T-cell (primary cell): ENCODE results near the gene POU5F1. TPM values are rescaled to one million over a fixed set of nuclear protein-coding genes. Genes with fewer than 3 reads are reported as not detected.

ENCODE experiments used
- ATAC-seq, 4 experiments: fragments of 200-7000 bp in 3 of 4; fragments of 150-1000 bp in 1 of 4; cut with Tn5 transposase; replicated peaks in 1 of 4; 1 replicate in 3 of 4; 2 replicates in 1 of 4; pipeline ENCODE4 v1.10.0; 2021; ENCODE audit warnings: moderate library complexity in 3 of 4, mild to moderate bottlenecking in 2 of 4, moderate number of reproducible peaks in 1 of 4
- CTCF ChIA-PET, 2 donors: fragments of 300-600 bp; sonication (Branson Sonifier 250); formaldehyde crosslinking; loops; one replicate each; lab custom pipeline; 2022; ENCODE audit warnings: antibody characterized with exemption in 2 of 2; lab: Charles Lee
- POLR2A ChIA-PET, 2 donors: fragments of 300-600 bp; sonication (Branson Sonifier 250); formaldehyde crosslinking; loops; one replicate each; lab custom pipeline; 2022; ENCODE audit warnings: antibody characterized with exemption in 2 of 2; lab: Charles Lee
- DNase-seq, 35 experiments: peaks; one replicate each; pipeline versions ENCODE4 v3.0.0 to v3.0.0-alpha.2; 2013 to 2023
- H3K27ac ChIP-seq: one replicate; pipeline ENCODE4 v1.5.1; 2013; ENCODE audit warnings: low read length
- H3K27me3 ChIP-seq, 2 experiments: replicated peaks in 1 of 2; 1 replicate in 1 of 2; 2 replicates in 1 of 2; pipeline versions ENCODE4 v1.6.1 to v1.7.0; 2013; ENCODE audit warnings: low read length in 1 of 2, mixed read lengths in 1 of 2; ENCODE audit not compliant: control insufficient read depth in 2 of 2, insufficient read depth in 2 of 2; ENCODE audit errors: extremely low read depth in 1 of 2
- H3K36me3 ChIP-seq, 2 donors: 1 replicate in 1 of 2; 2 replicates in 1 of 2; pipeline versions ENCODE4 v1.6.1 to v1.7.0; 2013; ENCODE audit warnings: low read length in 1 of 2; ENCODE audit not compliant: control insufficient read depth in 2 of 2, insufficient read depth in 1 of 2; ENCODE audit errors: extremely low read depth in 1 of 2
- H3K4me1 ChIP-seq, 2 experiments: 1 replicate in 1 of 2; 2 replicates in 1 of 2; pipeline versions ENCODE4 v1.6.1 to v1.7.0; 2013; ENCODE audit warnings: low read length in 2 of 2, mixed read lengths in 1 of 2; ENCODE audit not compliant: insufficient read depth in 2 of 2, control insufficient read depth in 1 of 2; ENCODE audit errors: extremely low read depth in 1 of 2
- H3K4me3 ChIP-seq, 2 donors: 1 replicate in 1 of 2; 2 replicates in 1 of 2; pipeline versions ENCODE4 v1.5.1 to v1.7.0; 2013; ENCODE audit warnings: mild to moderate bottlenecking in 2 of 2, low read length in 1 of 2, moderate library complexity in 1 of 2; ENCODE audit not compliant: control insufficient read depth in 1 of 2; ENCODE audit errors: extremely low read depth in 1 of 2
- H3K9me3 ChIP-seq: 2 replicates; pipeline ENCODE4 v1.7.0; 2013
- H3K27ac Mint-ChIP-seq, 2 donors: one replicate each; pipeline ENCODE4 v1.8.0; 2020 to 2021; ENCODE audit warnings: mild to moderate bottlenecking in 2 of 2, mixed read lengths in 2 of 2
- H3K27me3 Mint-ChIP-seq, 2 donors: one replicate each; pipeline ENCODE4 v1.8.0; 2021 to 2022; ENCODE audit warnings: mixed read lengths in 2 of 2
- H3K36me3 Mint-ChIP-seq: one replicate; pipeline ENCODE4 v1.8.0; 2021; ENCODE audit warnings: mixed read lengths
- H3K4me1 Mint-ChIP-seq, 3 donors: one replicate each; pipeline ENCODE4 v1.8.0; 2020 to 2022; ENCODE audit warnings: mixed read lengths in 3 of 3, mild to moderate bottlenecking in 1 of 3
- H3K4me3 Mint-ChIP-seq, 3 donors: one replicate each; pipeline ENCODE4 v1.8.0; 2020 to 2022; ENCODE audit warnings: mild to moderate bottlenecking in 3 of 3, mixed read lengths in 3 of 3, moderate library complexity in 3 of 3
- H3K9me3 Mint-ChIP-seq, 3 donors: one replicate each; pipeline ENCODE4 v1.8.0; 2020 to 2022; ENCODE audit warnings: mixed read lengths in 3 of 3
- WGBS: methylation state at CpG from one replicate; pipeline ENCODE4 v1.1.5; 2013; ENCODE audit warnings: missing lambda C conversion rate; ENCODE audit not compliant: insufficient coverage; 5-methylcytosine and 5-hydroxymethylcytosine counted together
- total RNA-seq, 35 experiments: library from RNA in 6 of 35; stranded (reverse) in 6 of 35; fragments of 120-200 nt in 1 of 35; gene quantifications; one replicate each; pipeline versions ENCODE4 v1.2.1 to v1.2.4 and lab custom pipeline; 2013 to 2026

Gene POU5F1
- total RNA-seq, 5 donors from 2014 or later (not counting 1 experiment from before 2014, with no cell fraction given) = 0.61 to 3.9 (median 2.9) TPM; not detected in 1

DNA sequence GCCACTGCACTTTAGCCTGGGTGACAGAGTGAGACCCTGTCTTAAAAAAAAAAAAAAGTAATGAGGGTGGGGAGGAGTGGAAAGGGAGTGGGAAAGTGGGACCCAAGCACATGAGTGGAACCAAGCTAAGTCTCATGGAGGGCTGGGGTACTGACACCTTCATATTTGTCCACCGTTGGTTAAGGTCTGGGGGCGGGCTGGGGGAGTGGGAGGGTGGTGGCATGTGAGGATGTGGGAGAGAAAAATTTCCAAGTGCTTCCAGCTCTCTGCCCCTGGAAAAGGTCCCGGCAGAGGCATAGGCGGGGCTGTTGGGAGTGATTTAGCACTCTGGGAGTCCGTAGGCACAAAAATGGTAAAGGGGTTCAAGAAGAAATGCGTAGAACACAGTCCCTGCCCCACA is 37.7 kb downstream of the POU5F1 start:
- no peak for DNase-seq
- H3K27me3 Mint-ChIP-seq = peaks cover 5% of the 10 kb centered on the region in 2 donors
- ChIA-PET CTCF (no interaction called here), POLR2A (no interaction called here)
- ATAC-seq = no peak
- H3K27me3 ChIP-seq = peaks cover 0 to 9% of the 10 kb centered on the region in 2 experiments
- no peak overlapping the region for H3K4me3 Mint-ChIP-seq
- H3K9me3 Mint-ChIP-seq = no peaks in the 10 kb centered on the region
- no peak overlapping the region for H3K27ac Mint-ChIP-seq
- H3K4me3 ChIP-seq = no peak overlapping the region
- no peak overlapping the region for H3K27ac ChIP-seq
- WGBS = 90% methylated on average over 5 of the region's 6 CpGs
- peaks cover 5 to 9% (median 9%) of the 10 kb centered on the region in 3 donors for H3K4me1 Mint-ChIP-seq
- H3K36me3 ChIP-seq = no peaks in the 10 kb centered on the region
- no peaks in the 10 kb centered on the region for H3K36me3 Mint-ChIP-seq
- H3K9me3 ChIP-seq = no peaks in the 10 kb centered on the region
- H3K4me1 ChIP-seq = peaks cover 2 to 6% of the 10 kb centered on the region in 2 experiments

DNA sequence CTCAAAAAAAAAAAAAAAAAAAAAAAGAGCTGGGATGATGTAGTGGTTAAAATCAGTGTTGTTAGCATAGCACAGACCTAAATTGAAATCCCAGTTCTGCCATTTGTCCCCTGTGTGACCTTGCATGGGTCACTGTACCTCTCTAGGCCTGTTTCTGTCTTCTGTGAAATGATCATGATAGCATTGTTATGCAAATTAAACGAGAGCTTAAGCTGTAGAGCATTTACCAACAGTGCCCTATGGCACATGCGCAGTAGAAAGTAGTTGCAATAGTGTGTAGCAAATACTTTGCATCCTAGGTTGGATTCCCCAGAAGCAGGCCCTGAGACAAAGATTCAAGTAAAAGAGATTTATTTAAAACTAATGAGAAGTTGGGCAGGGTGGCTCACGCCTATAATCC is 38.9 kb downstream of the POU5F1 start:
- Histone ChIP-seq H3K36me3 (no peaks in the 10 kb centered on the region), H3K4me1 (peaks cover 0 to 3% of the 10 kb centered on the region in 2 experiments), H3K27me3 (peaks cover 0 to 18% of the 10 kb centered on the region in 2 experiments), H3K9me3 (no peaks in the 10 kb centered on the region), H3K27ac (no peak overlapping the region), H3K4me3 (no peak overlapping the region)
- DNase-seq = no peak
- ChIA-PET POLR2A (interaction anchor here in 1 of 2 donors (0.6 kb wide), 1 partner anchor 16 kb away, joined by 3 read pairs; no protein-coding TSS in a partner anchor), CTCF (interaction anchor here in 1 of 2 donors (0.6 to 1.6 kb wide), 3 partner anchors 235 to 1053 kb away, joined by 3 to 6 read pairs (median 3); no protein-coding TSS in a partner anchor)
- WGBS = 90% methylated on average over 2 of the region's 3 CpGs
- no peak overlapping the region for H3K27ac Mint-ChIP-seq
- no peaks in the 10 kb centered on the region for H3K9me3 Mint-ChIP-seq
- peaks cover 5 to 6% of the 10 kb centered on the region in 2 donors for H3K27me3 Mint-ChIP-seq
- ATAC-seq = no peak
- no peaks in the 10 kb centered on the region for H3K36me3 Mint-ChIP-seq
- no peak overlapping the region for H3K4me3 Mint-ChIP-seq
- H3K4me1 Mint-ChIP-seq = peaks cover 6% of the 10 kb centered on the region in 3 donors

DNA sequence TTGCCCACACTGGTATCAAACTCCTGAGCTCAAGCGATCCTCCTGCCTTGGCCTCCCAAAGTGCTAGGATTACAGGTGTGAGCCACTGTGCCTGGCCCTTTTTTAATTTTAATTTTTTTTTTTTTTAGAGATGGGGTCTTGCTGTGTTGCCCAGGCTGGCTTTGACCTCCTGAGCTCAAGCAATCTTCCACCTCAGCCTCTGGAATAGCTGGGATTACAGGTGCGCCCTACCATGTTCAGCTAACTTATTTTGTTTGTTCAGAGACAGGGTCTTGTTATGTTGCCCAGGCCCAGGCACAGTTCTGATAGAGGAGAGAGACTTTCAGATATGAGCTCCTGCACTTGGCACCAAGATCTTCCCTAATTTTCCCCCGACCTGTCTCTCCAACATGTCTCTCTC is 39.7 kb downstream of the POU5F1 start:
- DNase-seq (no peak), ATAC-seq (no peak)
- Mint-ChIP-seq H3K27me3 (peaks cover 5 to 6% of the 10 kb centered on the region in 2 donors), H3K36me3 (no peaks in the 10 kb centered on the region), H3K9me3 (no peaks in the 10 kb centered on the region), H3K4me3 (no peak overlapping the region), H3K27ac (no peak overlapping the region), H3K4me1 (peaks cover 6% of the 10 kb centered on the region in 3 donors)
- peaks cover 0 to 21% of the 10 kb centered on the region in 2 experiments for H3K27me3 ChIP-seq
- POLR2A ChIA-PET = no interaction called here
- H3K27ac ChIP-seq = no peak overlapping the region
- WGBS = 60% methylated on average over 1 of the region's 3 CpGs
- CTCF ChIA-PET = interaction anchor here (0.7 to 1.6 kb wide), 4 partner anchors 34 to 332 kb away, joined by 3 to 6 read pairs (median 4); no protein-coding TSS in a partner anchor
- H3K9me3 ChIP-seq = no peaks in the 10 kb centered on the region
- H3K36me3 ChIP-seq = no peaks in the 10 kb centered on the region
- H3K4me3 ChIP-seq = no peak overlapping the region
- H3K4me1 ChIP-seq = peaks cover 0 to 3% of the 10 kb centered on the region in 2 experiments

DNA sequence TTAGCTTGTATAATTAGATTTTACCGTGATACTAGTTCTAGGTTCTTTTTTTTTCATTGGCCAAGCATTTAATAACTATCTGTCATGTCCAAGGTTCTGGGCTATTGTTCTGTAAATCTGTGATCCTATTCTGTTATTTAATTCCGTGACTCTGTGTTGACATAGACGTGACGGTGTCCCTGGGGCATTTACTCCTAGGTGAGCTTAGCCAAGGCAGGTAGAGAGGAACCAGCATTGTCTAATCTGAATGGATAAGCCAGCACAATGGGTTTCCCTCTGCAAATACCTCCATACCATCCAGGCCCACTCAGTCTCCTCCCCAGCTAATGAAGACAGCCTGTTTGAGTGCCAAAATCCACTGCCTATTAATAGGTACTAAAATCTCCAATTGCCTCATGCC is 41.4 kb downstream of the POU5F1 start:
- H3K36me3 Mint-ChIP-seq = no peaks in the 10 kb centered on the region
- H3K4me3 Mint-ChIP-seq = no peak overlapping the region
- POLR2A ChIA-PET = interaction anchor here in 1 of 2 donors (1.1 kb wide), 1 partner anchor 36 kb away, joined by 3 read pairs; no protein-coding TSS in a partner anchor

DNA sequence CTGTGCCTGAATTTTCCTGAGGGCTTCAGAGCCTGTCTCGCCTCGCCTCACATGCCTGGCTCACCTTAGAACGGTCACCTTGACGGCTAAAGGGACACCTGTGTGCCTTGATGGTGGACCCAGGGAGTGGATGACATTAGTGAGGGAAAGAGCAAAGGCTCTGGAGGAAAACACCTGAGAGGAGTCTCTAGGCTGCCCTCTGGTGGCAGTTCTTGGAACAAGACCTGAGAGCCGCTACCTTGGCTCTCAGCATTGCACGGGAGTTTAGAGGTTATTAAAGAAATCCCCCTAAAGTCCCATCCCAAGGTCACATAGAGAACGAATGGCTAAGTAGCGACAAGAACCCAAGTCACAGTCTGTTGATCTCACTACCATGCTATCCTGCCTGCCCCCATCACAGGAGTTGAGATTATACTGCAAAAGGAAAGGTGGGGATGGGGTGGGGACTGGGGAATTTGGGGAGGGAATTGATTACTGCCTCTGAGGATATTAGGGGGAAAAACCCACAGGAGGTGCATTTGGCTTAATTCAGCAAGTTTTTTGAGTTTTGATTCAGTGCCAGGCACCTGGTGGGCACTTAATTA is 42.3 kb downstream of the POU5F1 start:
- no peak overlapping the region for H3K27ac ChIP-seq
- Mint-ChIP-seq H3K4me3 (no peak overlapping the region), H3K27ac (no peak overlapping the region), H3K36me3 (no peaks in the 10 kb centered on the region), H3K9me3 (no peaks in the 10 kb centered on the region), H3K4me1 (peaks cover 6% of the 10 kb centered on the region in 3 donors), H3K27me3 (peaks cover 5 to 6% of the 10 kb centered on the region in 2 donors)
- H3K36me3 ChIP-seq = no peaks in the 10 kb centered on the region
- peak; percentile 74 to 87 (median 78) for ATAC-seq
- peak; percentile 21 to 85 (median 67) for DNase-seq
- H3K9me3 ChIP-seq = no peaks in the 10 kb centered on the region
- H3K4me1 ChIP-seq = peaks cover 0 to 3% of the 10 kb centered on the region in 2 experiments
- CTCF ChIA-PET = interaction anchor here in 1 of 2 donors (0.6 to 1.1 kb wide), 3 partner anchors 9 to 18 kb away, joined by 3 read pairs; no protein-coding TSS in a partner anchor
- WGBS = 10% methylated on average over 3 of the region's 8 CpGs
- H3K27me3 ChIP-seq = peaks cover 0 to 17% of the 10 kb centered on the region in 2 experiments
- POLR2A ChIA-PET = interaction anchor here in 1 of 2 donors (1.1 kb wide), 1 partner anchor 35 kb away, joined by 3 read pairs; no protein-coding TSS in a partner anchor
- no peak overlapping the region for H3K4me3 ChIP-seq

More for the DNA sequence above, 41.4 kb downstream of the POU5F1 start:
- Histone ChIP-seq H3K4me3 (no peak overlapping the region), H3K27ac (no peak overlapping the region), H3K9me3 (no peaks in the 10 kb centered on the region), H3K27me3 (peaks cover 0 to 17% of the 10 kb centered on the region in 2 experiments), H3K4me1 (peaks cover 0 to 3% of the 10 kb centered on the region in 2 experiments), H3K36me3 (no peaks in the 10 kb centered on the region)
- H3K4me1 Mint-ChIP-seq = peaks cover 6% of the 10 kb centered on the region in 3 donors
- no peaks in the 10 kb centered on the region for H3K9me3 Mint-ChIP-seq
- DNase-seq (no peak), ATAC-seq (no peak)
- WGBS = 63% methylated on average over 3 of the region's 4 CpGs
- no peak overlapping the region for H3K27ac Mint-ChIP-seq
- peaks cover 5 to 6% of the 10 kb centered on the region in 2 donors for H3K27me3 Mint-ChIP-seq
- CTCF ChIA-PET = interaction anchor here (0.5 to 1.2 kb wide), 6 partner anchors 10 to 317 kb away, joined by 3 to 5 read pairs (median 3); no protein-coding TSS in a partner anchor

DNA sequence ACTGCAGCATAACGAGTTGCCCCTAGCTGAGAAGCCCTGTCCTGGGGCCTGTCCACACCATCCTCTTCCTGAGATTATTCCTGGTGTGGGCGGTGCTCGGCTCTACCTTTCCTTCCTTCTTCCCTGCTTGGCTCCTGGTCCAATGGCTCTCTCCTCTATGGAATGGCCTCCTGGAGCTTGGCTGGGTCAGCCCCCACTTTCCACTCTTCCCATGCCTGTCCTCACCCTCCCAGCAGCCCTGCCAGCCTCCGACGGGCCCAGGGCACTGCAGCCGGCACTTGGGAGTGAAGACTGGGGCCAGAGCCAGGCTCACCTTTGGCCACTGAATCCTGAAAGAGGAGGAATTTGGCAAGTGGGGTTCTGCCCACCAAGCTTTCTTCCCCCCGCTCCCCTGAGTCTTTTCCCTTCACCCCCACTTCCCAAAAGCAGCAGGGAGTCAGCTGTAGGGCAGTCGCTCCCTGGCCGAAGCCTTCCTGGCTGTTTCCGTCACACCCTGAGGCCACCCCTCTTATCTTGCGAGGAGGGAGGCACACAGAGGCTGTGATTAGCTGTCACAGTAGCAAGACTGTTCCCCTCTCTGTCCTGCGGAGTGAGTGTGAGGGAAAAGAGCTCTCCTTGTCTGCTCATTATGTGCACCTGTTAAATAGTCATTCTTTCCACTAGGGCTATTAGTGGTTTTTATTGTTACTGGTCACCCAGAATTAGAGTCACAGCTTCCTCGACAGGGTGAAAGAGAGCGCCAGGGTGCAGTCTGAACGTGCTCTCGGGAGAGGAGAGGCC is 43.9 kb downstream of the POU5F1 start:
- Histone ChIP-seq H3K4me1 (peaks cover 0 to 3% of the 10 kb centered on the region in 2 experiments), H3K27ac (no peak overlapping the region), H3K9me3 (no peaks in the 10 kb centered on the region), H3K36me3 (no peaks in the 10 kb centered on the region), H3K27me3 (peaks cover 0 to 18% of the 10 kb centered on the region in 2 experiments), H3K4me3 (no peak overlapping the region)
- Mint-ChIP-seq H3K27ac (no peak overlapping the region), H3K36me3 (no peaks in the 10 kb centered on the region), H3K27me3 (peaks cover 5 to 9% of the 10 kb centered on the region in 2 donors), H3K4me3 (no peak overlapping the region), H3K4me1 (peaks cover 6% of the 10 kb centered on the region in 3 donors), H3K9me3 (no peaks in the 10 kb centered on the region)
- DNase-seq = no peak
- 62% methylated on average over 9 of the region's 16 CpGs for WGBS
- ATAC-seq = no peak
- ChIA-PET POLR2A (interaction anchor here in 1 of 2 donors (0.6 kb wide), 1 partner anchor 11 kb away, joined by 3 read pairs; no protein-coding TSS in a partner anchor), CTCF (interaction anchor here in 1 of 2 donors (0.6 to 1.1 kb wide), 2 partner anchors 9 to 723 kb away, joined by 3 to 5 read pairs; no protein-coding TSS in a partner anchor)
